HEK293 (cell line): ENCODE measurements around the gene RHBDD1.

Source experiments
- HOXA7 ChIP-seq: sonication (generic); formaldehyde crosslinking; IDR thresholded peaks from 2 replicates; pipeline ENCODE4 v1.8.1; 2022; ENCODE audit warnings: missing genetic modification reagents, borderline replicate concordance
- HOXD13 ChIP-seq: sonication (generic); formaldehyde crosslinking; IDR thresholded peaks from 2 replicates; pipeline ENCODE4 v1.8.0; 2022; ENCODE audit warnings: missing genetic modification reagents, borderline replicate concordance
- MYNN ChIP-seq: fragments of 450-650 bp; formaldehyde crosslinking; IDR thresholded peaks from 2 replicates; pipeline ENCODE4 v1.5.1; 2016; ENCODE audit warnings: missing biosample characterization, missing genetic modification characterization, borderline replicate concordance
- PRDM1 ChIP-seq: fragments of 450-650 bp; formaldehyde crosslinking; IDR thresholded peaks from 2 replicates; pipeline ENCODE4; 2016; ENCODE audit warnings: missing biosample characterization, missing genetic modification characterization
- ZBTB8A ChIP-seq: fragments of 450-650 bp; formaldehyde crosslinking; IDR thresholded peaks from 2 replicates; pipeline ENCODE4 v1.5.1; 2016; ENCODE audit warnings: missing biosample characterization, missing genetic modification characterization
- ZNF184 ChIP-seq: fragments of 450-650 bp; IDR thresholded peaks from 2 replicates; pipeline ENCODE4 v1.5.1; 2018; ENCODE audit warnings: missing biosample characterization, mild to moderate bottlenecking, missing genetic modification characterization
- ZNF335 ChIP-seq: fragments of 450-650 bp; formaldehyde crosslinking; conservative IDR thresholded peaks from 2 replicates; pipeline ENCODE4 v1.5.1; 2016; ENCODE audit warnings: missing biosample characterization, missing genetic modification characterization
- ZNF707 ChIP-seq: fragments of 450-650 bp; formaldehyde crosslinking; IDR thresholded peaks from 2 replicates; pipeline ENCODE4 v1.5.1; 2016; ENCODE audit warnings: missing biosample characterization, missing genetic modification characterization
- ZNF843 ChIP-seq: fragments of 450-650 bp; formaldehyde crosslinking; IDR thresholded peaks from 2 replicates; pipeline ENCODE4 v1.5.1; 2016; ENCODE audit warnings: missing biosample characterization, missing genetic modification characterization
- TF ChIP-seq, protein P1 (sequence below): fragments of 450-650 bp; formaldehyde crosslinking; IDR thresholded peaks from 2 replicates; pipeline ENCODE4 v1.5.1; 2016; ENCODE audit warnings: missing biosample characterization, missing genetic modification characterization
- TF ChIP-seq, protein P2 (sequence below): fragments of 450-650 bp; formaldehyde crosslinking; IDR thresholded peaks from 2 replicates; pipeline ENCODE4 v1.5.1; 2016; ENCODE audit warnings: missing biosample characterization, missing genetic modification characterization
- TF ChIP-seq, protein P3 (sequence below): fragments of 450-650 bp; formaldehyde crosslinking; IDR thresholded peaks from 2 replicates; pipeline ENCODE4 v1.5.1; 2017; ENCODE audit warnings: missing biosample characterization, missing genetic modification characterization

DNA sequence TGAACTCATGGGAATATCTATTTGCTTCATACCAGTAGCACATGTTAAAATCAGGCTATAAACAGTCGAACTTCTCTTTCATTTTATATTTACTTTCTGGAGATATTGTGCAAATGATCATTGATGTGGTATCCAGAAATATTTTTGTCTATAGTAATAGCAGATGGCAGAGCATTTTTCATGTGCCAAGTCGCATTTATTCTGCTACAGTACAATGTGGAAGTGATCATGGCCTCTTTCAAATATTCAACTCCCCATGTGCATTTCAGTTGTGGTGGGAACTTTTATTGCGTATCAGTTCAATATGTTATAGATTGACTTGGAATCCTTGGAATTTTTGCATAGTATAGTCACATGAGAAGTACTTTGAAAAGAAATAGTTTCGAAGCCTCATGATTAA lies 57.4 kb downstream of the RHBDD1 start:
- TF ChIP-seq ZNF707 (tag by site-specific recombination) (no peak), MYNN (tag by site-specific recombination) (no peak), ZNF335 (tag by site-specific recombination) (no peak), HOXA7 (CRISPR knock-in tag) (no peak), ZNF184 (tag by site-specific recombination) (no peak), ZNF843 (no peak), HOXD13 (no peak), ZBTB8A (tag by site-specific recombination) (no peak), PRDM1 (tag by site-specific recombination) (no peak)
- TF ChIP-seq, protein P1, sequence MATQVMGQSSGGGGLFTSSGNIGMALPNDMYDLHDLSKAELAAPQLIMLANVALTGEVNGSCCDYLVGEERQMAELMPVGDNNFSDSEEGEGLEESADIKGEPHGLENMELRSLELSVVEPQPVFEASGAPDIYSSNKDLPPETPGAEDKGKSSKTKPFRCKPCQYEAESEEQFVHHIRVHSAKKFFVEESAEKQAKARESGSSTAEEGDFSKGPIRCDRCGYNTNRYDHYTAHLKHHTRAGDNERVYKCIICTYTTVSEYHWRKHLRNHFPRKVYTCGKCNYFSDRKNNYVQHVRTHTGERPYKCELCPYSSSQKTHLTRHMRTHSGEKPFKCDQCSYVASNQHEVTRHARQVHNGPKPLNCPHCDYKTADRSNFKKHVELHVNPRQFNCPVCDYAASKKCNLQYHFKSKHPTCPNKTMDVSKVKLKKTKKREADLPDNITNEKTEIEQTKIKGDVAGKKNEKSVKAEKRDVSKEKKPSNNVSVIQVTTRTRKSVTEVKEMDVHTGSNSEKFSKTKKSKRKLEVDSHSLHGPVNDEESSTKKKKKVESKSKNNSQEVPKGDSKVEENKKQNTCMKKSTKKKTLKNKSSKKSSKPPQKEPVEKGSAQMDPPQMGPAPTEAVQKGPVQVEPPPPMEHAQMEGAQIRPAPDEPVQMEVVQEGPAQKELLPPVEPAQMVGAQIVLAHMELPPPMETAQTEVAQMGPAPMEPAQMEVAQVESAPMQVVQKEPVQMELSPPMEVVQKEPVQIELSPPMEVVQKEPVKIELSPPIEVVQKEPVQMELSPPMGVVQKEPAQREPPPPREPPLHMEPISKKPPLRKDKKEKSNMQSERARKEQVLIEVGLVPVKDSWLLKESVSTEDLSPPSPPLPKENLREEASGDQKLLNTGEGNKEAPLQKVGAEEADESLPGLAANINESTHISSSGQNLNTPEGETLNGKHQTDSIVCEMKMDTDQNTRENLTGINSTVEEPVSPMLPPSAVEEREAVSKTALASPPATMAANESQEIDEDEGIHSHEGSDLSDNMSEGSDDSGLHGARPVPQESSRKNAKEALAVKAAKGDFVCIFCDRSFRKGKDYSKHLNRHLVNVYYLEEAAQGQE = no peak
- TF ChIP-seq, protein P2, sequence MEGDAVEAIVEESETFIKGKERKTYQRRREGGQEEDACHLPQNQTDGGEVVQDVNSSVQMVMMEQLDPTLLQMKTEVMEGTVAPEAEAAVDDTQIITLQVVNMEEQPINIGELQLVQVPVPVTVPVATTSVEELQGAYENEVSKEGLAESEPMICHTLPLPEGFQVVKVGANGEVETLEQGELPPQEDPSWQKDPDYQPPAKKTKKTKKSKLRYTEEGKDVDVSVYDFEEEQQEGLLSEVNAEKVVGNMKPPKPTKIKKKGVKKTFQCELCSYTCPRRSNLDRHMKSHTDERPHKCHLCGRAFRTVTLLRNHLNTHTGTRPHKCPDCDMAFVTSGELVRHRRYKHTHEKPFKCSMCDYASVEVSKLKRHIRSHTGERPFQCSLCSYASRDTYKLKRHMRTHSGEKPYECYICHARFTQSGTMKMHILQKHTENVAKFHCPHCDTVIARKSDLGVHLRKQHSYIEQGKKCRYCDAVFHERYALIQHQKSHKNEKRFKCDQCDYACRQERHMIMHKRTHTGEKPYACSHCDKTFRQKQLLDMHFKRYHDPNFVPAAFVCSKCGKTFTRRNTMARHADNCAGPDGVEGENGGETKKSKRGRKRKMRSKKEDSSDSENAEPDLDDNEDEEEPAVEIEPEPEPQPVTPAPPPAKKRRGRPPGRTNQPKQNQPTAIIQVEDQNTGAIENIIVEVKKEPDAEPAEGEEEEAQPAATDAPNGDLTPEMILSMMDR (tag by site-specific recombination) = no peak
- TF ChIP-seq, protein P3, sequence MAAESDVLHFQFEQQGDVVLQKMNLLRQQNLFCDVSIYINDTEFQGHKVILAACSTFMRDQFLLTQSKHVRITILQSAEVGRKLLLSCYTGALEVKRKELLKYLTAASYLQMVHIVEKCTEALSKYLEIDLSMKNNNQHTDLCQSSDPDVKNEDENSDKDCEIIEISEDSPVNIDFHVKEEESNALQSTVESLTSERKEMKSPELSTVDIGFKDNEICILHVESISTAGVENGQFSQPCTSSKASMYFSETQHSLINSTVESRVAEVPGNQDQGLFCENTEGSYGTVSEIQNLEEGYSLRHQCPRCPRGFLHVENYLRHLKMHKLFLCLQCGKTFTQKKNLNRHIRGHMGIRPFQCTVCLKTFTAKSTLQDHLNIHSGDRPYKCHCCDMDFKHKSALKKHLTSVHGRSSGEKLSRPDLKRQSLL = no peak
